ENCODE results near the gene PAK6.

DNA sequence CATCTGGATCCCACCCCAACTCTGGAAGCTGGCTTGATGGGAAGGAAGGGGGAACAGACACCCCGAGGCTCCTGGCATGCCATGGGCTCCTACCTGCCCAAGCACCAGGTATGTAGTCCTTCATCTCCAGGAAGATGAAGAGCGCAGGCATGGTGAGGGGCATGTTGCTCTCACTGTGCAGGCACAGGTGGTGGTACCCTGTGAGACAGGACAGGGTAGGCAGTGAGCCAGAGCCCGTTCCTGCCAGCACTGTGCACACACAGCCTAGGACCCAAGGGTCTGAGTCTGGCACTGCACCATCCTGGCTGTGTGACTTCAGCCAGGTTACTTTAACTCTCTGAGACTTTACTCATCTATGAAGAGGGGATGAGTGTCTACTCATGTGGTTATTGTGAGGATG lies 53.4 kb downstream of the PAK6 start:
- TF ChIP-seq CTCF (conservative IDR thresholded peaks at IDR 0.05; ENCODE audit: low read depth in 2 of 2) (no peak), EZH2phosphoT487 (IDR thresholded peaks at IDR 0.05; ENCODE audit: unreplicated experiment) (no peak), POLR2AphosphoS5 (IDR thresholded peaks at IDR 0.05; ENCODE audit: low read depth) (no peak), EZH2 (IDR thresholded peaks at IDR 0.05; ENCODE audit: low read depth, unreplicated experiment) (no peak), JUNB (IDR thresholded peaks at IDR 0.05; ENCODE audit: unreplicated experiment) (no peak), NANOG (IDR thresholded peaks at IDR 0.05; ENCODE audit: borderline replicate concordance) (no peak), CREB1 (CRISPR knock-in tag; IDR thresholded peaks at IDR 0.05; ENCODE audit: low read depth) (no peak)
- TF ChIP-seq, protein P1, sequence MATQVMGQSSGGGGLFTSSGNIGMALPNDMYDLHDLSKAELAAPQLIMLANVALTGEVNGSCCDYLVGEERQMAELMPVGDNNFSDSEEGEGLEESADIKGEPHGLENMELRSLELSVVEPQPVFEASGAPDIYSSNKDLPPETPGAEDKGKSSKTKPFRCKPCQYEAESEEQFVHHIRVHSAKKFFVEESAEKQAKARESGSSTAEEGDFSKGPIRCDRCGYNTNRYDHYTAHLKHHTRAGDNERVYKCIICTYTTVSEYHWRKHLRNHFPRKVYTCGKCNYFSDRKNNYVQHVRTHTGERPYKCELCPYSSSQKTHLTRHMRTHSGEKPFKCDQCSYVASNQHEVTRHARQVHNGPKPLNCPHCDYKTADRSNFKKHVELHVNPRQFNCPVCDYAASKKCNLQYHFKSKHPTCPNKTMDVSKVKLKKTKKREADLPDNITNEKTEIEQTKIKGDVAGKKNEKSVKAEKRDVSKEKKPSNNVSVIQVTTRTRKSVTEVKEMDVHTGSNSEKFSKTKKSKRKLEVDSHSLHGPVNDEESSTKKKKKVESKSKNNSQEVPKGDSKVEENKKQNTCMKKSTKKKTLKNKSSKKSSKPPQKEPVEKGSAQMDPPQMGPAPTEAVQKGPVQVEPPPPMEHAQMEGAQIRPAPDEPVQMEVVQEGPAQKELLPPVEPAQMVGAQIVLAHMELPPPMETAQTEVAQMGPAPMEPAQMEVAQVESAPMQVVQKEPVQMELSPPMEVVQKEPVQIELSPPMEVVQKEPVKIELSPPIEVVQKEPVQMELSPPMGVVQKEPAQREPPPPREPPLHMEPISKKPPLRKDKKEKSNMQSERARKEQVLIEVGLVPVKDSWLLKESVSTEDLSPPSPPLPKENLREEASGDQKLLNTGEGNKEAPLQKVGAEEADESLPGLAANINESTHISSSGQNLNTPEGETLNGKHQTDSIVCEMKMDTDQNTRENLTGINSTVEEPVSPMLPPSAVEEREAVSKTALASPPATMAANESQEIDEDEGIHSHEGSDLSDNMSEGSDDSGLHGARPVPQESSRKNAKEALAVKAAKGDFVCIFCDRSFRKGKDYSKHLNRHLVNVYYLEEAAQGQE (IDR thresholded peaks at IDR 0.05; ENCODE audit: unreplicated experiment) = no peak

Data from GM23338 (cell line).